Femur (tissue), 1 donor: ENCODE measurements around the gene PLA2G2F.
A peak's percentile ranks its signal among the peaks of the same experiment; 100 is the strongest.

Source experiments
- DNase-seq: peaks from one replicate; pipeline ENCODE4 v3.0.0-alpha.2; 2017

The PLA2G2F gene, protein sequence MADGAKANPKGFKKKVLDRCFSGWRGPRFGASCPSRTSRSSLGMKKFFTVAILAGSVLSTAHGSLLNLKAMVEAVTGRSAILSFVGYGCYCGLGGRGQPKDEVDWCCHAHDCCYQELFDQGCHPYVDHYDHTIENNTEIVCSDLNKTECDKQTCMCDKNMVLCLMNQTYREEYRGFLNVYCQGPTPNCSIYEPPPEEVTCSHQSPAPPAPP

DNA sequence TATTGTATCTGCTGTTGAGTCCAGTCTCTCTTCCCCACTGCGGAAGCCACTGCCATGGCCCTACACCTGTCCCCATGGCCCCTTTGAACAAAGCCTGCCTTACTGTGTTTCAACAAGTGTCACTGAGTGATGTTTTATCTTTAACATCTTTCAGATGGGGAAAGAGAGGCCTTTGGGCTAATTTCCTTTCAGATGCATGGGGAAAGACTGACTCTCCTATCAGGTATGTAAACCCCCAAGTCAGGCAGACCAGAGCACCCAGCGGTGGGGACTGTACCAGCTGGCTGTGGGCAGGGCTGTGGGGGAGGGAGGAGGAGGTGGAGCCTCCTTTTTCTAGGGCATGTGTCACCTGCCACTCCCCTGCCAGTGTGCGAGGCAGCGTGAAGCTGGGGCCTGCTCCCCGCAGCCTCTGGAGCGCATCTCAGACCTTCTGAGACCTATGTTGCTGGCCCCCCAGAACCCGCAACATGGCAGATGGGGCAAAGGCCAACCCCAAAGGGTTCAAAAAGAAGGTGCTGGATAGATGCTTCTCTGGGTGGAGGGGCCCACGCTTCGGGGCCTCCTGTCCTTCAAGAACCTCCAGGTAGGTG, at the start of gene PLA2G2F:
Gene PLA2G2F (plus strand): TSS at position 363 of the 590 bp plus-strand sequence. CDS start 105 bp downstream, at position 468.
- DNase-seq = no peak

DNA sequence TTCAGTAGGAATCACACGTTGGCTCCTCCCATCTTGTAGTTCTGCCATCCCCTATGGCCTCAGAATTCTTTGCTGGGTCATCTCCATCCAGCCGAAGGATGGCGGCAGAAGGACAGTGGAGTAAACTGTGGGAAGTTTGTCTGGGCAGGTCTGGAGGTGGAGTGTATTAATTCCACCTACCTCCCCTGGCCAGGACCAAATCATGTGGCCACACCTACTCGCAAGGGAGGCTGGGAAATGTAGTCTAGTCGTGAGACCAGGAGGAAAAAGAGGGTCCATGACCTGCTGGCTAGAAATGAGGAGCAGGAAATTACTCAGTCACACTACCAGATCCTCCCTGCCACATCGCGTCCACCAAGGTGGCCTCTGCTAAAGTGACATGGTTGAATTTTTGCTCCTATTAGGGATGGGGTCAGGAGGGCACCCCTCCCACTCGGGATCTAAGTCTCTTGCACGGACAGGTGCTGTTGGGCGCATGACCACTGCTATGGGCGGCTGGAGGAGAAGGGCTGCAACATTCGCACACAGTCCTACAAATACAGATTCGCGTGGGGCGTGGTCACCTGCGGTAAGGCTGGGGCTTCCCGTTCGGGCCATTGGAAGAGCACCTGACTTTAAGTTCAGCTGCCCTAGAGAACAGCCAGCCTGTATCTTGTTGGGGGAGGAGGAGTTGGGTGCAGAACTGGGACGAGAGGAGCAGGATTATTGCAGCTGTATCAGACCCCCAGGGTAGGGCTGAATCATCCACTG, 49.6 kb upstream of the PLA2G2F start:
- DNase-seq = no peak

DNA sequence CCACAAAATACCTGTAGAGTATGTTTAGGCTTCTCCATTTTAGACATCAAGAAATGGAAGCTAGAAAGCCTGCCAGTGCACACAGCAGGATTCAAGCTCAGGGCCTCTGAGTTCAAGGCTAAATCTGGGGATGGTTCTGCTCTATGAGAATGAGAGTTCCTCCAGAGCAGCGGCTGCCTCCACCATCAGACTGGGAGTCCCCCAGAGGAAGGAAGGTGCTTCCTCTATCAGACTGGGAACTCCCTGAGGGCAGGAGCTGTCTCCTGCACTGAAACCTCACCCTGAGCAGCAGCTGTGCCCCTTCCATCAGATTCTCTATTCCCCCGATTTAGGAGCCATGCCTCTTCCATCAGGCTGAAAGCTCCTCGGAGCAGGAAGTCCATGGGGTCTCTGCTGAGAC, 49.0 kb upstream of the PLA2G2F start:
- DNase-seq = no peak

DNA sequence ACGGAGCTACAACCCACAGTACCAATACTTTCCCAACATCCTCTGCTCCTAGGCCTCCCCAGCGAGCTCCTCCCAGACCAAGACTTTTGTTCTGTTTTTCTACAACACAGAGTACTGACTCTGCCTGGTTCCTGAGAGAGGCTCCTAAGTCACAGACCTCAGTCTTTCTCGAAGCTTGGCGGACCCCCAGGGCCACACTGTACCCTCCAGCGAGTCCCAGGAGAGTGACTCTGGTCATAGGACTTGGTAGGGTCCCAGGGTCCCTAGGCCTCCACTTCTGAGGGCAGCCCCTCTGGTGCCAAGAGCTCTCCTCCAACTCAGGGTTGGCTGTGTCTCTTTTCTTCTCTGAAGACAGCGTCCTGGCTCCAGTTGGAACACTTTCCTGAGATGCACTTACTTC, 48.5 kb upstream of the PLA2G2F start:
- no peak for DNase-seq

DNA sequence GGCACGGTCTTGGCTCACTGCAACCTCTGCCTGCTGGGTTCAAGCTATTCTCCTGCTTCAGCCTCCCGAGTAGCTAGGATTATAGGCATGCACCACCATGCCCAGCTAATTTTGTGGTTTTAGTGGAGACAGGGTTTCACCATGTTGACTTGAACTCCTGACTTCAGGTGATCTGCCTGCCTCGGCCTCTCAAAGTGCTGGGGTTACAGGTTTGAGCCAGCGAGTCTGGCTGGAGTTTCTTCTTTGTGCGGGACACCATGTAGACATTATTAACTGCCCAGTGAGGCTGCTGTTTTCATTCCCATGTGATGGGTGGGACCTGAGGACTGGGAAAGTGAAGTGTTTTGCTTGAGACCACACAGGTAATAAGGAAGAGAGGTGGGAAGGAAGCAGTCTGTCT, 45.8 kb upstream of the PLA2G2F start:
- DNase-seq = no peak

DNA sequence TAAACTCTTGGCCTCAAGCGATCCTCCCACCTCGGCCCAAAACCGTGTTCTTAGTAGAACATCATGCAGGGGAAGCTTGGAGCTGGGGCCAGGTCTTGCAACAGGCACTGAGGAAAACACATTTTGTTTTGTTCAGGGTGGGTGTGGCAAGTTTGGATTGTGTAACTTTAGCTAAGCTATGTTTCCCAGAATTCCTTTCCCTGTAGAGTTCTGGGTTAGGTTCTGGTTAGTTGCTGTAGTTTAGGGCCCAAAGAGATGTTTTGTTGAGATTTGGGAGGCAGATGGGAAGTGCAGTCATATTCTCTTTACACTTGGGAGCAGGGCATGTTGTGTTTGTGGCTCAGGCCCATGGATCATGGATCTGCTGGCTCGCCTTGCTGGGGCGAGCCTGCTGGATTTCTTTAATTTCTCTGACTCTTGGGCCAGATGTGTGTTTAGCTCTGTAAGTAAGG, 45.2 kb upstream of the PLA2G2F start:
- no peak for DNase-seq

DNA sequence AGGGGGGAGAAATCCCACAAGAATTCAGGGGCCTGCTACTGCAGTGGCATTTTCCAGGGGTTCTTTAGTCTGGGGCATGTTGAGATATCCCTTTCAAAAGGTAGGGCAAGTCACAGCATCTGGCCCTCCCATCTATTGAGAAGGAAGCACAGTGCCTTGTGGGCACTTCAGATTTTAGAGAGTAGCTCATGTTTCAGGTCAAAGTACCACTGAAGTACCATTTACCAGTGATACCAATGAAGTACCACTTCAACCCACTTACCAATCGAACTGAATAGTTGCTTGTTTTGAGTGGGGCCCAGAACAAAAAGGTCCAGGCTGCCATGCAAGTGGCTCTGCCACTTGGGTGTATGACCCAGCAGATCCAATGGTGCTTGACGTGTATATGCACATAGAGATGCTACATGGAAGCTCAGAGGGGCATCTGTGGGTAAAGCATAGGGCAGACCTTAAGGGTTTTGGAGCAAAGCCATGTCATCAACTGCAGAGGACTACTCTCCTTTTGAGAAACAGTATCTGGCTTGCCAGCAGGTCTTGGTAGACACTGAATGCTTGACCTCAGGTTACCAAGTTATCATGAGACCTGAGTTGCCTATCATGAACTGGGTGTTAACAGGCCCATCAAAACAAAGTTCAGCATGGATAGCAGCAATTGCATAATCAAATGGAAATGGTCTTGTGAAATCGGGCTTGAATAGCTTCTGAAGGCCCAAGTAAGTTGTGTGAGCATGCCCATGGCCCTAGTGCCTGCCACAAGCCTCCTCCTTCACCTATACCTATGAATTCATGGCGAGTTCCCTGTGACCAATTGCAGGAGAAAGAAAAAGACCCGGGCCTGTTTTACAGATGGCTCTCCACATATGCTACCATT, 43.3 kb upstream of the PLA2G2F start:
- no peak for DNase-seq

DNA sequence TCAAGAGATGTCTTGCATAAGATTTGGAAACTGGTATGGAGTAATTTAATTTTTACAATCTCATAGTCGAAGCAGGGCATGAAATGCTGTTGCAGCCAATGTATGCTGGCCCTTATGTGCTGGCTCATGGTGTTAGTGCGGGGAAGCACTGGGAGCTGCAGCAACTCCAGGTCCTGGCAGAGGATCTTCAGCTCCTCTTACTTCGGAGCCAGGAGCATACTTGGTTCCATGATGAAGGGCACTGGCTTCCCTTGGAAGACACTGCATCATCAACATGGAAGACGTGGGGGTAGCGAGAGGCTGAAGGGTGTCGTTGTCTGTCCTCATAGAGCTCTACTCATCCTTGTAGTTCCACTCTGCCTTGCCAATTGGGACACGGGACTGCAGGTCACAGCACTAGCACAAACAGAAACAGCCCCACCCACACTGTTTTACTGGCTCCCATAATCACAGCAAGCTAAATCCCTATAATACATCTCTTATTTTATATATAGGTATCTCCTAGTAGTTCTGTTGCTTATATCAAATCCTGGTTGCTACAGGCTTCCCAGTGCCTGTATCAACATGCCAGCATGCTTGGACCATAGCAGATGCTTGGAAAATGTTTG, 42.2 kb upstream of the PLA2G2F start:
- DNase-seq = no peak

DNA sequence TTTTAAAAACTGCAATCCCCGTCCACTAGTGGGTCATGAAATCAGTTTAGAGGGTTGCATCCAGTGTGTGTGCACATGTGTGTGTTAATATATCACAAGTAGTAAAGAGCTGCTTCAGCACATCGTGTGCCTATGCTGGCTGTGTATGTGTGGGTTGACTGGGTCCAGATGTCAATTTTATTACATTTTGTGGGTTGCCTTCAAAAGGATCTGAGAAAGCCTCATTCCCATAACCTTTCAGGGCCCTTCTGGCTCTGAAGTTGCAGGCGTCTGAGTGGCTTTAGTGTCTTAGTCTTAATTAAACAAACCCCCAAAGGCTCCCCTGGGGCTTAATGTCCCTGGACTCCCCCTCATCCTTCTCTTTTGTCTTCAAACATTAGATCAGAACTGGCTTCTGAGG, 39.6 kb upstream of the PLA2G2F start:
- DNase-seq = no peak

DNA sequence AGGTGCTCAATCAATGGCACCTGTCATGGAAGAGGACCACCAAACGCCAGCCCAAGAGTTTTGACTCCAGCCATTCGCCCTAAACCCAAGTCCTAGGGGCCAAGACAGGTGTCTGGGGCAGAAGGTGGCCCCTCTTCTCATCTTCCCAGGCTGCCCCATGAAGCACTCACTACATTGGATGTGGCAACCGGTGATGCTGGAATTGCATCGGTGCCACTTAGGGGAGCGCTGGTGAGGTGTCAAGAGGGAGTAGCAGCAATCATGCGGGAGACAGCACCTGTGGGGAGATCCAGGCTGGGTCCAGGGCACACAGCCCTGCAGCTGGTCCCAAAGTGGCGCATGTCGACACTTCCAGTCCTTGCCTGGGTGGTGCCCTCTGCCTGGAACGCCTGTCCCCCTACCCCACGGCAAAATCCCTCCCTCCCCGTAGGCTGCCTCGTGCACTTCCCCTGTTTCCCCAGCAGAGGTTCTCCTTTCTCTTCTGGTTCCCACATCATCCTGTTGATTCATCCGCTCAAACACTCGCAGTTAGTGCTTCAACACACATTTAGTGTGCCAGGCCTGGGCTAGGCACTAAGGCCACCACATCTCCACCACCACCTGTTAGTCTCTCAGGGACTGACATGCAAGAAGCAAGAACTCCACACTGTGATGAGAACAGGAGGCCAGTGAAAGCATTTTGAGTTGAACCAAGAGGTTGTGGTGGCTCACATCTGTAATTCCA, 38.3 kb upstream of the PLA2G2F start:
- DNase-seq = peak; percentile 28

DNA sequence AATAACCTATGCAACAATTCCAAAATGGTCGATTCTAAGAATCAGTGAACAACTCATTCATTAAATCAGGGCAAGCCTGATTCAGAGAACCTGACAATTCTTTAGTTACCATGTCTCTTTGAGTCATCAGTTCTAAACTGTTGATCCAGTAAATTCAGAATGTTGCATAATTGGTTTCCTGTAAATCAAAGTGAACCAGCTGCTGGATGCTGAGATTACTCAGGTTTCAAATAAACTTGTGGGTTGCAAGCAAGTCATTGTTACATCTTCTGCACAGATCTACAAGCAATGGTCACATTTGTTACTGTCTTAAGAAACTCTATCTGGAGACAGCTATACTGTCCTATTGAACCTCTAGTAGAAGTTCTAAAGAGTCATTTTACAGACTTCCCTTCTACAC, 36.2 kb upstream of the PLA2G2F start:
- DNase-seq = no peak

DNA sequence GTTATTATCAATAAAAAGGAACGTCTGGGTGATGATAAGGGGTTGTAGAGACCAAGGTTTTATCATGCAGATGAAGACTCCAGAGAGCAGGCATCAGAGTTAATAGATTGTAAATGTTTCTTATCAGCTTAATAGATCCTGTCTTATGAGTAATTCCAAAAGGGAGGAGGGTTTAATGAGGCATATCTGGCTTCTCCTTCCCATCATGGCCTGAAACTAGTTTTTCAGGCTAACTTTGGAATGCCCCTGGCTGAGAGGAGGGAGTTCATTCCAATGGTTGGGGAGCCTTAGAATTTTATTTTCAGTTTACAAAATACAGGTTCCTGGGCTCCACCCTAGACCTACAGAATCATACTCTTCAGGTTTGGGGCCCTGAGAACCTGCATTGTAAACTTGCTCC, 33.3 kb upstream of the PLA2G2F start:
- DNase-seq = no peak

DNA sequence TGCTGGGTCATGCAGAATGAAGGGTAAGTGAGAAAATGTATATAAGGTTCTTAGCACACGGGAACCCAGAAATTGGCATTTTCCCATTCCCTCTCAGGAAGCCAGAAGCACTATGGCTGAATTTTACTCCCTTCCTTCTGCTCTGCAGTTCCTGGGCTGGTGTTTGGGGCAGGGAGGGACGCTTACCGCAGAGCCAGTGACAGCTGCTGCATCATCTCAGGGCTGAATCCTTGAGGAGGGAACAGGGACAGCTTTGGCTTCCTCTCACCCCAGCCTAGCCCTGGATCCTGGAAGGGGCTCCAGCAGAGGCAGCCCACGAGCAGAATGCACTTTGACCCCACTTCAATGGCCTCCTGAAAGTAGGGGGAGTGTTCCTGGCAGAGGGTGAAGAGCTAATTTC, 31.8 kb upstream of the PLA2G2F start:
- DNase-seq = no peak

DNA sequence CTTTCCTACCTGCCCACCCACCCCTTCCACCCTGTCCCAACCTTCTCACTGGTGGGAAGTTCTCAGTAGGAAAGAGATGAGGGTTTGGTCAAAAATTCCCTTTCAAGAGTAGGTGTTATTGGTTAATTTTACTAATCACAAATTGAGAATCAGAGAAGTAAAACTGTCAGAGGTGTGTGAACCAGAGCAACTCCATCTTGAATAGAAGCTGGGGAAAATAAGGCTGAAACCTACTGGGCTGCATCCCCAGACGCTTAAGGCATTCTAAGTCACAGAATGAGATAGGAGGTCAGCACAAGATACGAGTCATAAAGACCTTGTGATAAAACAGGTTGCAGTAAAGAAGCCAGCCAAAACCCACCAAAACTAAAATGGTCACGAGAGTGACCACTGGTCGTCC, 31.3 kb upstream of the PLA2G2F start:
- DNase-seq = no peak

DNA sequence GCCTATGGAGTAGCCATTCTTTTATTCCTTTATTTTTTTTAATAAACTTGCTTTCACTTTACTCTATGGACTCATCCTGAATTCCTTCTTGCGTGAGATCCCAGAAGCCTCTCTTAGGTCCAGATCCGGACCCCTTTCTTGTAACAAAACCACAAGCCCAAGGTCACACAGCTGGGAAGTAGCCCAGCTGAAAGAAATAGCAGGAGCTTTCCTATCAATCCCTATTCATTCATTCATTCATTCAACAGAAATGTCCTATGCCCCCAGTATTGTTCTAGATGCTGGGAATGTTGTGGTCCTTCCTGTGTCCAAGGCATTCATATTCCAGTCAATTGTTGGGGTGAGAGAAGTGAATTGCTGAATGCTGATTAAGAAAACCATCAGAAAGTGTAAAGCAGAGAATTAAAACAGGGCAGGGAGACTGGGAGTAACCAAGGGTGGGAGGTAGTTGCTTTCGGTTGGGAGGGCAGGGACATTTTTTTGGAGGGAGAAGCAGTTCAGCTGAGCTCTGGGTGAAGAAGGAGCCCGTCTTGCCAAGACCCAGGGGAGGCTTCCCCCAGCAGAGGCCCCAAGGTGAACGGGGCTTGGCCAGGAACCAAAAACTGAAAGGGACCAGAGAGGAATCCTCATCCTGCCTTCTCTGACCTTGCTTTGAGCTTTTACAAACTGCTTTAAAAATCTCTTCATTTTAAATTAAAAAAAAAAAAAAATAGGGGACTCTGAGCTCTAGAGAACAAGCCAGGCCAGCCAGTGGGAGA, 30.6 kb upstream of the PLA2G2F start:
- DNase-seq = no peak

DNA sequence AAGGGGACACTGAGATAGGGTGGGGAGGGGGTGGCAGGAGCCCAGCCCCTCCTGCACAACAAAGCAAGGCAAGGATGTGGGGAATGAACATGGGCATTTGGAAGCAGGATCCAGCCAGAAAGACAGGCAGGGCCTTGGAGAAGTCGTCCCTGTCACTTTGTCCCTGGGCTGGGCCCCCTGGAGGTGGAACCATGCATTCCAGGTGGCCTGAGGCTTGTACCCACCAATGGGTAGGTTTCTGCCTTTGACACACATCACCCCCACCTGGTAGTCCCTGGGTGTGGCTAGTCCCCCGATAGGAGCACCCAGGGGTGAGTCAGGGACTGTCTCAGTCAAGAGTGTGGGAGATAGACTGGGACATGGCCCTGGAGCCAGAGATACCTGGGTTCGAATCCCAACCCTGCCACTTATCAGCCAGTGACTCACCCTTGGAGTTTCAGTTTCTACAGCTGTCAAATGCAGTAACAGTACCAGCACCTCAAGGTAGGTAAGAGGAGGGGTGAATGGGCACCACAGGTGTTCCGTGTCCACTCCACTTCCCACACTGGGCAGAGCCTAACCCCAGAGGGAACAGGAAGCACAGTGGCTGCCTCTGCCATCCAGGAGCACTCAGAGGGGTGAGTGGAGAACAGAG, 29.8 kb upstream of the PLA2G2F start:
- no peak for DNase-seq

DNA sequence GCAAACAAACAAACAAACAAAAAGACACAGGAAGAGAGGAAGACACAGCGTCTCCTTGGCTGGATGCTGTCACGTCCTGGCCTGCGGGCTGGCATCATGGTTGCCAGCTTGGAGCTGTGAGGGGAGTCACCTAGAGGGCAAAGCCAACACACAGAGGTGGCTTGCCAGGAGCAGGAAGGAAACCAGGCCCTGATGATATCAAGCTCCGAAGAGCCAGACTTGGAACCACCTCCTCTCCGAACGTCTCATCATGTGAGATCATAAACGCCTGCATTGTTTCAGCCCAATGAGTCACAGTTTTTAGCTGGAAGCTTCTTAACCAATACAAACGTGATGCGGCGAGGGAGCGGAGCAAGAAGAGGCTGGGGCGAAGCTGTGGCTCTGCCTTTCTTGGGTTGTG, 28.4 kb upstream of the PLA2G2F start:
- DNase-seq = no peak

DNA sequence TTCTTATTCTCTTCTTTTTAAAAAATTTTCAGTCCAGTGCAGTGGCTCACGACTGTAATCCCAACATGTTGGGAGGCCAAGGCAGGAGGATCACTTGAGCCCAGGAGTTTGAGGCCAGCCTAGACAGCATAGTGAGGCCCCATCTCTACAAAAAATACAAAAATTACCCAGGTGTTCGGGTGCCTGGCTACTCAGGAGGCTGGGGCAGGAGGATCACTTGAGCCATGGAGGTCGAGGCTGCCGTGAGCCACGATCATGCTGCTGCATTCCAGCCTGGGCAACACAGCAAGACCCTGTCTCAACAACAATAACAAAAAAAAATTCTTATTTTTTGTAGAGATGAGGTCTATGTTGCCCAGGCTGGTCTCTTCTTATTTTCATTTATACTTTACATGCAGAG, 27.7 kb upstream of the PLA2G2F start:
- no peak for DNase-seq

DNA sequence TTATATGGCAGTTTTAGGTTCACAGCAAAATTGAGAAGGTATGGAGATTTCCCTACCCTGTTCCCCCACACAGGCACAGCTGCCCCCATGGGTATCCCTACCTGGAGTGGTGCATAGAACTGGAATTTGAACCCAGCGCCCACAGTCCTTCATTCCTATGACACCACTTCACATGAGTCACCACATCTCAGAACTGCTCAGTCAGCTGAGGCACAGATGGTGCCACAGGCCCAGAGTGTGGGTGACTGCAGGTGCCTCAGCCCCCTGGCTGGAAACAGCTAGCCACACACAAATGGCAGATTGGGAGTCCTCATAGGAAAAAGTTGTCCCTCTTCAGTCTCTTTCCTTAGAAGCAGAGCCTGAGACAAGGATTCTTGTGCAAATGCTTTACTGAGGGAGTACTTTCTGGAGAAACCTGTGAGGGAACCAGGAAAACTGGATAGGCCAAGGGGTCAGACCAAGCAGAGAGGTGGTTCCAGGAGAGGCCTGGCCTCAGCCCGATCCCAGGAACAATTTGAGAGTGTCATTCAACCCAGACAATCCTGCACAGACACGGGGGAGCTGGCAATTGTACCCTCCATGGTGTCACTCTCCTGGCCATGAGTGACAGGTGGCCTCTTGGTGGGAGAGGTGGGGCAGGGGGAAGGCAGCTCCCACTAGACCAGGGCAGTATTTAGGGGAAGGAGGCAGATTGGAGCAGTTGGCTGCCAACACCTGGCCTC, 26.7 kb upstream of the PLA2G2F start:
- no peak for DNase-seq

DNA sequence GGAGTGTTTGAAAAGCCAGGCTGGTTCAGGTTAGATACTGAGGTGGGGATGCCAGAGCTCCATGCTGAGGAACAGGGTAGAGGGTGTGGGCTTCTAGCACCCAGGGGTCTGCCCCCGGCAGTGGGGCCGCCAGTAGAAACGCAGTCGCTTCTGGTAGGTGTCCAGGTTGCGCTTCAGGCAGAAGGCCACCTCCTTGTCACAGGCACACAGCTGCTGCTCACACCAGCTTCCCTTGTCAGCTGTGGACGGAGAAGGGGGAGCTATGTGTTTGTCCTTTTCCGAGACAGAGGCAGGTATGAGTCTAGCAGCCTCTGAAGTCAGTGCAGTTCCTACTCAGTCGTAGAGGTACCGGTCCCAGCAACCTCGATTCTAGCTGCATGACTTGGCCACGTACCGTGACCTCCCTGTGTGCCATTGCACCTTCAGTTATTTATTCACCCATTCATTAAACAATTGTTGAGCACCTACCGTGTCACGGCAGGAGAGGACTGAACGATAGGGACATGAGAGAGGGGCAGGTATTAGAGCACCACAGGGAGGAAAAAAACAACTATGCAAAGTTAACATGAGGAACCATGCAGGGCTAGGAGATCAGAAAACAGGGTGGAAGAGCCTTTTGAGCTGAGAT, 25.0 kb upstream of the PLA2G2F start:
- no peak for DNase-seq
